Transverse colon (tissue), 4 donors: ENCODE measurements around the gene FZD1.

Source experiments
- POLR2A ChIP-seq: fragments of 450-650 bp; IDR thresholded peaks from one replicate; pipeline ENCODE4 v1.6.1; 2016; ENCODE audit warnings: antibody characterized with exemption, mild to moderate bottlenecking, moderate library complexity
- POLR2AphosphoS5 ChIP-seq, 3 donors: sonication (generic); formaldehyde crosslinking; IDR thresholded peaks; one replicate each; pipeline ENCODE4 v1.6.1; 2016; ENCODE audit warnings: antibody characterized with exemption in 3 of 3
- TF ChIP-seq, protein P1 (sequence below), 5 experiments: fragments of 200-600 bp in 3 of 5; fragments of 450-650 bp in 2 of 5; sonication (generic) in 3 of 5; IDR thresholded peaks; 1 replicate in 2 of 5; 2 replicates in 3 of 5; pipeline ENCODE4 v1.5.1; 2016 to 2017; ENCODE audit warnings: antibody characterized with exemption in 5 of 5, inconsistent platforms in 3 of 5, mild to moderate bottlenecking in 2 of 5, moderate library complexity in 1 of 5

DNA sequence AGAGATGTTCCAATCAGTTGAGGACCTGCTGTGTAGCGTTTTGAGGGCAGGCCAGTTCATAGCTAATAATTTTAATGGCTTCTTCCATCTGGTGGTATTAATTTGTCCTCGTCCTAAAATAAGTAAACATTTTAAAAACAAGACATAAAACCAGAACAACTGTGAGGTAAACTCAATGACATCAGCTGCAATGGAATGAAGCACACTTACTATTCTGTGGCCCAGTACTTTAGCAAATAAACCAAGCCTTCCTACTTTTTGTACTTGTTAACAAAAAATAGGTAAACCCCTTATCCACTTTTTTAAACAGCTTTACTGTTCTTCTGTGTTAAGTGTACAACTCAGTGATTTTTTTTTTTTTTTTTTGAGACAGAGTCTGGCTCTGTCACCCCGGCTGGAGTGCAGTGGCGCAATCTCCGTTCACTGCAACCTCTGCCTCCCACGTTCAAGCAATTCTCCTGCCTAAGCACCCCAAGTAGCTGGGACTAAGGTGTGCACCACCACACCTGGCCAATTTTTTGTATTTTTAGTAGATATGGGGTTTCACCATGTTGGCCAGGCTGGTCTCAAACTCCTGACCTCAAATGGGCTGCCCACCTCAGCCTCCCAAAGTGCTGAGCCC, 28.9 kb upstream of the FZD1 start:
- TF ChIP-seq POLR2A (no peak), POLR2AphosphoS5 (IDR thresholded peaks at IDR 0.05) (no peak)
- TF ChIP-seq, protein P1, sequence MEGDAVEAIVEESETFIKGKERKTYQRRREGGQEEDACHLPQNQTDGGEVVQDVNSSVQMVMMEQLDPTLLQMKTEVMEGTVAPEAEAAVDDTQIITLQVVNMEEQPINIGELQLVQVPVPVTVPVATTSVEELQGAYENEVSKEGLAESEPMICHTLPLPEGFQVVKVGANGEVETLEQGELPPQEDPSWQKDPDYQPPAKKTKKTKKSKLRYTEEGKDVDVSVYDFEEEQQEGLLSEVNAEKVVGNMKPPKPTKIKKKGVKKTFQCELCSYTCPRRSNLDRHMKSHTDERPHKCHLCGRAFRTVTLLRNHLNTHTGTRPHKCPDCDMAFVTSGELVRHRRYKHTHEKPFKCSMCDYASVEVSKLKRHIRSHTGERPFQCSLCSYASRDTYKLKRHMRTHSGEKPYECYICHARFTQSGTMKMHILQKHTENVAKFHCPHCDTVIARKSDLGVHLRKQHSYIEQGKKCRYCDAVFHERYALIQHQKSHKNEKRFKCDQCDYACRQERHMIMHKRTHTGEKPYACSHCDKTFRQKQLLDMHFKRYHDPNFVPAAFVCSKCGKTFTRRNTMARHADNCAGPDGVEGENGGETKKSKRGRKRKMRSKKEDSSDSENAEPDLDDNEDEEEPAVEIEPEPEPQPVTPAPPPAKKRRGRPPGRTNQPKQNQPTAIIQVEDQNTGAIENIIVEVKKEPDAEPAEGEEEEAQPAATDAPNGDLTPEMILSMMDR (IDR thresholded peaks at IDR 0.05): no peak
